Nucleus accumbens (tissue), 56 donors: ENCODE data around the gene RBPJ.
"Not testable (repeated sequence)": the region's sequence is repeated elsewhere in the genome, so short reads cannot be mapped to it uniquely, and the experiment has no call there.

Experiments used
- DNase-seq, 56 donors: peaks; one replicate each; lab custom pipeline; 2025; lab: John Stamatoyannopoulos, UW

RBPJ gene

GRCh38 chr4:26368685-26369084, 47.9 kb downstream of the RBPJ start:
- no peak for DNase-seq

GRCh38 chr4:26369132-26369531, 48.3 kb downstream of the RBPJ start:
- no peak for DNase-seq

- no peak for DNase-seq
Observed at GRCh38 chr4:26369581-26369980, 48.8 kb downstream of the RBPJ start.

GRCh38 chr4:26372076-26372475, 51.3 kb downstream of the RBPJ start:
- DNase-seq: no peak

GRCh38 chr4:26372525-26373172, 51.8 kb downstream of the RBPJ start:
- DNase-seq: peak in 1 of 56 donors; percentile 13

GRCh38 chr4:26375551-26375950, 54.7 kb downstream of the RBPJ start:
- peak in 9 of 56 donors; percentile 2 to 30 (median 14) for DNase-seq

GRCh38 chr4:26377328-26378311, 56.8 kb downstream of the RBPJ start:
- DNase-seq: no peak

- DNase-seq: no peak
Observed at GRCh38 chr4:26379837-26380236, 59.0 kb downstream of the RBPJ start.

- no peak for DNase-seq
Observed at GRCh38 chr4:26380740-26381139, 59.9 kb downstream of the RBPJ start.

- no peak for DNase-seq
Observed at GRCh38 chr4:26384380-26385057, 63.7 kb downstream of the RBPJ start.

- DNase-seq: no peak
Observed at GRCh38 chr4:26385690-26386089, 64.9 kb downstream of the RBPJ start.

GRCh38 chr4:26386386-26386785, 65.6 kb downstream of the RBPJ start:
- no peak for DNase-seq

- DNase-seq: no peak
Observed at GRCh38 chr4:26388671-26389070, 67.9 kb downstream of the RBPJ start.

GRCh38 chr4:26397086-26397485, 76.3 kb downstream of the RBPJ start:
- DNase-seq: peak in 4 of 56 donors; percentile 5 to 30 (median 6)

- no peak for DNase-seq
Observed at GRCh38 chr4:26400132-26400531, 79.3 kb downstream of the RBPJ start.

GRCh38 chr4:26402017-26402416, 81.2 kb downstream of the RBPJ start:
- DNase-seq: not testable (repeated sequence)

- no peak for DNase-seq
Observed at GRCh38 chr4:26402458-26402857, 81.6 kb downstream of the RBPJ start.

- DNase-seq: no peak
Observed at GRCh38 chr4:26404743-26405206, 84.0 kb downstream of the RBPJ start.

- no peak for DNase-seq
Observed at GRCh38 chr4:26406346-26406975, 85.6 kb downstream of the RBPJ start.

GRCh38 chr4:26407476-26407875, 86.7 kb downstream of the RBPJ start:
- no peak for DNase-seq
